DOHH2 (cell line): ENCODE data around the gene TMEM212.

Experiments used
- EZH2phosphoT487 ChIP-seq: fragments of 200-600 bp; sonication (generic); IDR thresholded peaks from 2 replicates; pipeline ENCODE4 v1.6.1; 2017; ENCODE audit warnings: borderline replicate concordance, mild to moderate bottlenecking, antibody characterized with exemption, low read length, moderate library complexity, mixed read lengths
- TF ChIP-seq, protein P1 (sequence below): fragments of 200-600 bp; sonication (generic); IDR thresholded peaks from one replicate; pipeline ENCODE4 v1.5.1; 2014; ENCODE audit warnings: antibody characterized with exemption, mild to moderate bottlenecking, low read depth, low read length; ENCODE audit not compliant: poor library complexity, severe bottlenecking

DNA sequence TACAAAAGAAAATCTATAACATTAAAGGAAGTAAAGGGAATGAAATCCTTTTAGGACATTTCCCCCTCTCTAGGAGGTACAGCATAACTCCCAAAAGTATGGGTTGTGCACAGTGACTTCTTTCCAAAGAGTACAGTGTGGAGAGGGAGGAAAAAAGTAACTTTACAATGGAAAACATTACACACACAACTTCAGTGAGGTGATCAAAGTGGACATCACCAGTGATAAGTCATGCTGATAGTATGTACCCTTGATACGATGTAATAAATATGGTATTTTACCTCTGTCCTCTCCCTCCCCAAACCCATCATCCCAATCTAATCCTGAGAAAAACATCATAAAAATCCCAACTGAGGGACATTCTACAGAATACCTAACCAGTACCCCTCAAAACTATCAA lies 43.6 kb upstream of the TMEM212 start:
- TF ChIP-seq, protein P1, sequence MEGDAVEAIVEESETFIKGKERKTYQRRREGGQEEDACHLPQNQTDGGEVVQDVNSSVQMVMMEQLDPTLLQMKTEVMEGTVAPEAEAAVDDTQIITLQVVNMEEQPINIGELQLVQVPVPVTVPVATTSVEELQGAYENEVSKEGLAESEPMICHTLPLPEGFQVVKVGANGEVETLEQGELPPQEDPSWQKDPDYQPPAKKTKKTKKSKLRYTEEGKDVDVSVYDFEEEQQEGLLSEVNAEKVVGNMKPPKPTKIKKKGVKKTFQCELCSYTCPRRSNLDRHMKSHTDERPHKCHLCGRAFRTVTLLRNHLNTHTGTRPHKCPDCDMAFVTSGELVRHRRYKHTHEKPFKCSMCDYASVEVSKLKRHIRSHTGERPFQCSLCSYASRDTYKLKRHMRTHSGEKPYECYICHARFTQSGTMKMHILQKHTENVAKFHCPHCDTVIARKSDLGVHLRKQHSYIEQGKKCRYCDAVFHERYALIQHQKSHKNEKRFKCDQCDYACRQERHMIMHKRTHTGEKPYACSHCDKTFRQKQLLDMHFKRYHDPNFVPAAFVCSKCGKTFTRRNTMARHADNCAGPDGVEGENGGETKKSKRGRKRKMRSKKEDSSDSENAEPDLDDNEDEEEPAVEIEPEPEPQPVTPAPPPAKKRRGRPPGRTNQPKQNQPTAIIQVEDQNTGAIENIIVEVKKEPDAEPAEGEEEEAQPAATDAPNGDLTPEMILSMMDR, result no peak
- TF ChIP-seq EZH2phosphoT487, result no peak
